PC-3 (cell line): Measurements from ENCODE around the gene MEAF6. TPM values are rescaled to one million over a fixed set of nuclear protein-coding genes. Genes with fewer than 3 reads are reported as not detected.

Experiments
- ATAC-seq: fragments of 200-7000 bp; cut with Tn5 transposase; 2 replicates; pipeline ENCODE4 v1.9.1; 2020; ENCODE audit warnings: mild to moderate bottlenecking, moderate library complexity
- BruUV-seq: library from RNA; stranded (reverse); fragments of 400-500 nt; replicated peaks from 2 replicates; lab custom pipeline; 2021; lab: Mats Ljungman, UMichigan
- CTCF ChIA-PET: fragments of 300-600 bp; sonication (Branson Sonifier 250); formaldehyde crosslinking; loops from one replicate; lab custom pipeline; 2022; ENCODE audit warnings: antibody characterized with exemption; lab: Charles Lee
- POLR2A ChIA-PET: fragments of 300-600 bp; sonication (Branson Sonifier 250); formaldehyde crosslinking; loops from one replicate; lab custom pipeline; 2022; ENCODE audit warnings: antibody characterized with exemption; ENCODE audit not compliant: unreplicated experiment; lab: Charles Lee
- DNase-seq: peaks from one replicate; pipeline ENCODE4 v3.0.0-alpha.2; 2015
- H2AFZ ChIP-seq: fragments of 300-600 bp; sonication (generic); 2 replicates; pipeline ENCODE4 v1.6.0; 2016; ENCODE audit warnings: antibody characterized with exemption, low read length
- H3F3A ChIP-seq: fragments of 300-600 bp; sonication (generic); one replicate; pipeline ENCODE4 v1.6.0; 2017; ENCODE audit warnings: antibody characterized with exemption, low read length, control low read depth, mild to moderate bottlenecking; ENCODE audit not compliant: unreplicated experiment
- H3K27ac ChIP-seq: fragments of 300-600 bp; sonication (generic); 2 replicates; pipeline ENCODE4 v1.5.1; 2016; ENCODE audit warnings: mild to moderate bottlenecking, low read length
- H3K27me3 ChIP-seq: fragments of 300-600 bp; sonication (generic); 2 replicates; pipeline ENCODE4 v1.6.1; 2016; ENCODE audit warnings: low read length, mixed read lengths
- H3K36me3 ChIP-seq: fragments of 300-600 bp; sonication (generic); 2 replicates; pipeline ENCODE4 v1.6.1; 2016; ENCODE audit warnings: low read depth, mixed run types, low read length, mixed read lengths
- H3K4me1 ChIP-seq: fragments of 300-600 bp; sonication (generic); 2 replicates; pipeline ENCODE4 v1.5.1; 2016; ENCODE audit warnings: low read length; ENCODE audit not compliant: insufficient read depth
- H3K4me2 ChIP-seq: fragments of 300-600 bp; sonication (generic); 2 replicates; pipeline ENCODE4 v1.6.0; 2016; ENCODE audit warnings: low read length
- H3K4me3 ChIP-seq: fragments of 300-600 bp; sonication (generic); 2 replicates; pipeline ENCODE4 v1.5.1; 2016; ENCODE audit warnings: mild to moderate bottlenecking, low read length, mixed read lengths
- H3K79me2 ChIP-seq: fragments of 300-600 bp; sonication (generic); 2 replicates; pipeline ENCODE4 v1.6.1; 2017; ENCODE audit warnings: low read length, mixed read lengths
- H3K9ac ChIP-seq: fragments of 300-600 bp; sonication (generic); 2 replicates; pipeline ENCODE4 v1.6.0; 2016; ENCODE audit warnings: mild to moderate bottlenecking, low read length
- H3K9me2 ChIP-seq: fragments of 300-600 bp; sonication (generic); replicated peaks from 2 replicates; pipeline ENCODE4 v1.6.1; 2016; ENCODE audit warnings: mixed run types, low read length, mixed read lengths
- H3K9me3 ChIP-seq: fragments of 300-600 bp; sonication (generic); 2 replicates; pipeline ENCODE4 v1.6.1; 2016; ENCODE audit warnings: low read length, mixed read lengths
- H4K20me1 ChIP-seq: fragments of 300-600 bp; sonication (generic); 2 replicates; pipeline ENCODE4 v1.6.1; 2016; ENCODE audit warnings: low read length, mixed read lengths
- EZH2 ChIP-seq: fragments of 300-600 bp; sonication (generic); IDR thresholded peaks from one replicate; pipeline ENCODE4 v1.6.1; 2017; ENCODE audit warnings: antibody characterized with exemption, mild to moderate bottlenecking, low read length; ENCODE audit not compliant: unreplicated experiment
- EZH2phosphoT487 ChIP-seq: fragments of 300-600 bp; sonication (generic); IDR thresholded peaks from 2 replicates; pipeline ENCODE4 v1.6.1; 2018; ENCODE audit warnings: mild to moderate bottlenecking, antibody characterized with exemption, low read length, borderline replicate concordance
- intact Hi-C: fragments of 100-400 bp; cut with micrococcal nuclease; formaldehyde crosslinking; loops from 2 replicates; pipeline ENCODE4 v1.9.0; 2023
- total RNA-seq: library from RNA; depleted of rRNA; stranded (reverse); fragments of >200 nt; gene quantifications from 2 replicates; pipeline ENCODE4 v1.2.3, GENCODE V29; 2014
- TF ChIP-seq, protein P1 (sequence below): fragments of 300-600 bp; sonication (generic); conservative IDR thresholded peaks from 2 replicates; pipeline ENCODE4 v1.5.1; 2017; ENCODE audit warnings: antibody characterized with exemption, low read depth, mild to moderate bottlenecking, low read length

Gene MEAF6
- total RNA-seq, 1 experiment from 2014 or later, result 87.0 TPM

DNA sequence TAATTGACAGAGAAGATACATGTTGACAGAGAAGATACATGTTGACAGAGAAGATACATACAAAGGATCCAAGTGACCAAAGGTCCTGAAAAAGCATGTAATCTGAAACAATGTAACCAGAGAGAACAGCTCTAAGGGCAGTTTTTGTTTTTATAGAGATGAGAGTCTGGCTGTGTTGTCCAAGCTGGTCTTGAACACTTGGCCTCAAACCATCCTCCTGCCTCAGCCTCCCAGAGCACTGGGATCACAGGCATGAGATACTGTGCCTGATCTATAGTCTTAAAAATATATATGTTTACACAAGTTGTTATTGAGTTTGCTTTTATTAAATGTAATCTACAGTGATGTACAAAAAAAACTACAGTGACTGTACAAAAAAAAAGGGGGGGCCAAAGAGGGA lies 12.5 kb downstream of the MEAF6 start:
- Histone ChIP-seq H3K79me2 (peaks cover 8% of the 10 kb centered on the region), H4K20me1 (no peaks in the 10 kb centered on the region), H3K9ac (no peak overlapping the region), H3K9me2 (no peaks in the 10 kb centered on the region), H3K4me2 (no peak overlapping the region), H3K36me3 (peaks cover 31% of the 10 kb centered on the region), H3K4me1 (peaks cover 36% of the 10 kb centered on the region), H3F3A (peaks cover 5% of the 10 kb centered on the region), H3K27ac (no peak overlapping the region), H3K4me3 (no peak overlapping the region), H3K9me3 (no peaks in the 10 kb centered on the region), H2AFZ (no peak overlapping the region), H3K27me3 (no peaks in the 10 kb centered on the region)
- ATAC-seq (no peak), DNase-seq (no peak)
- ChIA-PET POLR2A (no interaction called here), CTCF (no interaction called here)
- TF ChIP-seq, protein P1, sequence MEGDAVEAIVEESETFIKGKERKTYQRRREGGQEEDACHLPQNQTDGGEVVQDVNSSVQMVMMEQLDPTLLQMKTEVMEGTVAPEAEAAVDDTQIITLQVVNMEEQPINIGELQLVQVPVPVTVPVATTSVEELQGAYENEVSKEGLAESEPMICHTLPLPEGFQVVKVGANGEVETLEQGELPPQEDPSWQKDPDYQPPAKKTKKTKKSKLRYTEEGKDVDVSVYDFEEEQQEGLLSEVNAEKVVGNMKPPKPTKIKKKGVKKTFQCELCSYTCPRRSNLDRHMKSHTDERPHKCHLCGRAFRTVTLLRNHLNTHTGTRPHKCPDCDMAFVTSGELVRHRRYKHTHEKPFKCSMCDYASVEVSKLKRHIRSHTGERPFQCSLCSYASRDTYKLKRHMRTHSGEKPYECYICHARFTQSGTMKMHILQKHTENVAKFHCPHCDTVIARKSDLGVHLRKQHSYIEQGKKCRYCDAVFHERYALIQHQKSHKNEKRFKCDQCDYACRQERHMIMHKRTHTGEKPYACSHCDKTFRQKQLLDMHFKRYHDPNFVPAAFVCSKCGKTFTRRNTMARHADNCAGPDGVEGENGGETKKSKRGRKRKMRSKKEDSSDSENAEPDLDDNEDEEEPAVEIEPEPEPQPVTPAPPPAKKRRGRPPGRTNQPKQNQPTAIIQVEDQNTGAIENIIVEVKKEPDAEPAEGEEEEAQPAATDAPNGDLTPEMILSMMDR, result no peak
- TF ChIP-seq EZH2phosphoT487 (no peak), EZH2 (no peak)
- BruUV-seq, result no TSS peak
- intact Hi-C loops, result no loop called here

DNA sequence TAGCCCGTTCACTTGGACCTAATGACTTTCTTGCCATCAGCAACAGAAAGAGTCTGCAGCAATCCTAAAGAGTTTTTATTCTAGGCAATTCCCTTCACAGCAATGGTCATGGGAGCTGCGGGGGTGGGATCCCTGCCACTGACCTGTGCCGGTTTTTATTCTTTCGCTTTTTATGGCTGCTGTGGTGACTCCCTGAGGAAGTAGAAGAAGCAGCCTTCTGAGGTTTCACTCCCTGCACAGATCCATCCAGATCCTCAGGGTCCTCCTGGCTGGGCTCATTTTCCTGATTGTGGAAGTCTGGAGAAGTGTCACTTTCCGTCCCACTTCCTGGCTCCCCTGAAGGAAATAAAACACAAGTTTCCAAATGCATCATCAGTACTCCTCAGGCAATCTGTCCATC lies 12.9 kb downstream of the MEAF6 start:
- Histone ChIP-seq H3K9ac (no peak overlapping the region), H3K9me2 (no peaks in the 10 kb centered on the region), H3K79me2 (peaks cover 12% of the 10 kb centered on the region), H3K27me3 (no peaks in the 10 kb centered on the region), H3K4me3 (no peak overlapping the region), H3K36me3 (peaks cover 28% of the 10 kb centered on the region), H3K4me1 (peaks cover 40% of the 10 kb centered on the region), H2AFZ (no peak overlapping the region), H4K20me1 (no peaks in the 10 kb centered on the region), H3K27ac (no peak overlapping the region), H3K4me2 (no peak overlapping the region), H3F3A (peaks cover 5% of the 10 kb centered on the region), H3K9me3 (no peaks in the 10 kb centered on the region)
- BruUV-seq, result no TSS peak
- ChIA-PET CTCF (no interaction called here), POLR2A (no interaction called here)
- DNase-seq (no peak), ATAC-seq (no peak)
- intact Hi-C loops, result no loop called here
- TF ChIP-seq, protein P1, result no peak
- TF ChIP-seq EZH2phosphoT487 (no peak), EZH2 (no peak)

DNA sequence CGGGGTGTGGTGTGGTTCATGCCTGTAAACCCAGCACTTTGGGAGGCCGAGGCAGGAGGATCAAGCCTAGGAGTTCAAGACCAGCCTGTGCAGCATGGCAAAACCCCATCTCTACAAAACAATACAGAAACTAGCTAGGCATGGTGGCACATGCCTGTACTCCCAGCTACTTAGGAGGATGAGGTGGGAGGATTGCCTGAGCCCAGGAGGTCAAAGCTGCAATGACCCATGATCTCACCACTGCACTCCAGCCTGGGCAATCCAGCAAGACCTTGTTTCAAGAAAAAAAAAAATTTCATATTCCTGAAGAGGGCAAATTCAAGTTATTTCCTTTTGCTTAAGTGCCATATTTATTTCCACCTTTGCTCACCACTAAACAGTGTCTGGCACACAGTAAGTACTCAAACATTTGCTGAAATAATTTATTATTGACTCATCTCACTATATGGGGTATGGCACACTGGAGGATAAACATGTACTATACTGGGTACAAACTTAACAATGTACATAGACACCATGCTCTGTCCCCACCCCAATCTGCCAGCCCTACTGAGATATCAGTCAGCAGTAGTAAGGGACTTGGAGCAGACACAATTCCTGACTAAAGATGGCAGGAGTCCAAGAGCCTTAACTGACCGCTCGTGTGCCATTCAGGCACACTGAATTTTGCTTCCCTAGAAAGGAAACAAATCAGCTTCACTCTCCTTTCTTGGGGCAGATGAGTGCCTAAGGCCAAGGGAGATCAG lies 15.5 kb downstream of the MEAF6 start:
- H3K9me2 ChIP-seq, result no peaks in the 10 kb centered on the region
- CTCF ChIA-PET, result interaction anchor here (1.2 kb wide), 1 partner anchor 16 kb away, joined by 3 read pairs; the partner anchor contains the start of gene MEAF6
- H3K9me3 ChIP-seq, result no peaks in the 10 kb centered on the region
- peaks cover 55% of the 10 kb centered on the region for H3K4me1 ChIP-seq
- no peak overlapping the region for H3K9ac ChIP-seq
- peak; percentile 93 for ATAC-seq
- no peak overlapping the region for H2AFZ ChIP-seq
- POLR2A ChIA-PET, result interaction anchor here (0.5 kb wide), 1 partner anchor 15 kb away, joined by 25 read pairs; the partner anchor contains the start of gene MEAF6
- H3K36me3 ChIP-seq, result peaks cover 22% of the 10 kb centered on the region
- H3K4me3 ChIP-seq, result peak overlapping the region; percentile 33; the same call in 1 of the 2 replicates
- H3K27me3 ChIP-seq, result no peaks in the 10 kb centered on the region
- intact Hi-C loops, result loop anchor here (1.0 kb wide), 4 partner anchors 14 to 77 kb away; no protein-coding TSS in a partner anchor
- no TSS peak for BruUV-seq
- TF ChIP-seq EZH2 (no peak), EZH2phosphoT487 (no peak)
- TF ChIP-seq, protein P1, result no peak
- peak; percentile 98 for DNase-seq
- H3K79me2 ChIP-seq, result peaks cover 18% of the 10 kb centered on the region
- no peaks in the 10 kb centered on the region for H4K20me1 ChIP-seq
- H3F3A ChIP-seq, result peaks cover 11% of the 10 kb centered on the region
- peak overlapping the region; percentile 68 for H3K27ac ChIP-seq
- peak overlapping the region; percentile 63 for H3K4me2 ChIP-seq
